H1 (cell line): Measurements from ENCODE around the gene NT5C3B. TPM values are rescaled to one million over a fixed set of nuclear protein-coding genes. Genes with fewer than 3 reads are reported as not detected.

Experiments
- CBX5 ChIP-seq: fragments of 300-800, 300-1000 bp; sonication (generic); IDR thresholded peaks from 2 replicates; pipeline ENCODE4 v1.7.1; 2016; ENCODE audit warnings: antibody characterized with exemption, low read length, low read depth
- CHD2 ChIP-seq: IDR thresholded peaks from 2 replicates; pipeline ENCODE4 v1.6.1; 2012; ENCODE audit warnings: low read length, improper control_type of control experiment
- HDAC2 ChIP-seq, 2 experiments: fragments of 300-600 bp in 1 of 2; sonication (generic) in 1 of 2; IDR thresholded peaks; 2 replicates each; pipeline ENCODE4 v1.6.1; 2011 to 2012; ENCODE audit warnings: low read depth in 2 of 2, low read length in 2 of 2, mild to moderate bottlenecking in 2 of 2, moderate library complexity in 2 of 2, borderline replicate concordance in 1 of 2, inconsistent platforms in 1 of 2
- KDM4A ChIP-seq: IDR thresholded peaks from one replicate; pipeline ENCODE4 v1.7.1; 2012; ENCODE audit warnings: low read depth, mild to moderate bottlenecking, moderate library complexity, low read length, inconsistent platforms; ENCODE audit not compliant: severe bottlenecking
- TAF7 ChIP-seq: optimal IDR thresholded peaks from 2 replicates; pipeline ENCODE3; 2011; ENCODE audit warnings: low read depth, mild to moderate bottlenecking, inconsistent platforms, low read length, moderate library complexity, borderline replicate concordance
- ZNF274 ChIP-seq: IDR thresholded peaks from 2 replicates; pipeline ENCODE4 v1.7.0; 2012; ENCODE audit warnings: low read length, borderline replicate concordance; ENCODE audit errors: extremely low read depth
- polyA plus RNA-seq, 7 experiments: library from polyadenylated mRNA; depleted of rRNA in 3 of 7; stranded (reverse) in 5 of 7; unstranded in 2 of 7; fragments of >200 nt in 5 of 7; fragments of 200-250 nt in 2 of 7; gene quantifications; 1 replicate in 5 of 7; 2 replicates in 1 of 7; 4 replicates in 1 of 7; pipeline versions ENCODE4 v1.2.1 to v1.2.3, GENCODE V29; 2011 to 2013; ENCODE audit warnings: missing spikeins in 2 of 7, mixed read lengths in 2 of 7
- total RNA-seq: library from RNA; stranded (reverse); fragmentation: NEBNext Ultra II Directional; extraction: Animal tissue kit (Norgen Biotek cat#: 25700); gene quantifications from 2 replicates; pipeline ENCODE4 v1.2.1, GENCODE V29; 2021

Gene NT5C3B
- total and polyA plus RNA-seq, 2 of the 8 experiments (the other 6 are each of a cell fraction or from before 2014, with no cell fraction given) = 68.7 to 94.5 TPM

DNA sequence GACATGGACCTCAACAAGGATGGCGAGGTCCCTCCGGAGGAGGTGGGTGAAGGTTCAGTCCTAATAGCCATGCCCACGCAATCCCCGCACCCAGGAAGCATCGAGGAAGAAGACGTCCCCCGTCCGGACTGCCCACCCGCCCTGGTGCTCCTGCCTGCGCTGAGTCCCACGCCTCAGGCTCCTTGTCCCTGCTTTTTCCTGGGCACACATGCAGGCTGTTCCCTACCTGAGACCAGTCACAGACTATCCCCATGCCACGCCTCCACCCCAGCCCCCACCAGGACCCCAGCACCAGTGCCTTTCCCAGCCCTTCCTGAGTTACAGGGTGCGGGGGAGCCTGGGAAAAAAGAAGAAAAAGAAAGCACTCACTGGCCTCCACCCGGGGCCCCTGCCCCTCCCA is 14.3 kb downstream of the NT5C3B start (continued):
- TF ChIP-seq KDM4A = no peak
- TF ChIP-seq CHD2 = no peak
- TF ChIP-seq HDAC2 (IDR thresholded peaks at IDR 0.05; ENCODE audit: borderline replicate concordance in 1 of 2, low read depth in 2 of 2, low read length in 2 of 2) = no peak
- TF ChIP-seq TAF7 = no peak
- TF ChIP-seq CBX5 = no peak
- TF ChIP-seq ZNF274 = no peak
